Stimulated activated effector memory CD8-positive, alpha-beta T cell treated with anti-CD3 and anti-CD28 coated beads, Interleukin-12 subunit alpha, Interleukin-12 subunit beta, amount 100 ng/mL, for 72 hours (primary cell): ENCODE measurements around the gene DGKB.

Experiments used
- ATAC-seq: fragments of 150-1000 bp; cut with Tn5 transposase; 2 replicates; pipeline ENCODE4 v1.10.0; 2021
- DNase-seq, 2 donors: peaks; one replicate each; pipeline ENCODE4 v3.0.0; 2021 to 2022; ENCODE audit warnings: low spot score in 2 of 2
- H3K27ac Mint-ChIP-seq: one replicate; pipeline ENCODE4 v1.8.0; 2022; ENCODE audit warnings: mild to moderate bottlenecking, mixed read lengths
- H3K36me3 Mint-ChIP-seq: one replicate; pipeline ENCODE4 v1.8.0; 2022; ENCODE audit warnings: mild to moderate bottlenecking, mixed read lengths
- H3K4me1 Mint-ChIP-seq: one replicate; pipeline ENCODE4 v1.8.0; 2022; ENCODE audit warnings: mixed read lengths
- H3K4me3 Mint-ChIP-seq: one replicate; pipeline ENCODE4 v1.8.0; 2022; ENCODE audit warnings: mild to moderate bottlenecking, mixed read lengths
- H3K9me3 Mint-ChIP-seq: one replicate; pipeline ENCODE4 v1.8.0; 2022; ENCODE audit warnings: mixed read lengths

Gene DGKB

DNA sequence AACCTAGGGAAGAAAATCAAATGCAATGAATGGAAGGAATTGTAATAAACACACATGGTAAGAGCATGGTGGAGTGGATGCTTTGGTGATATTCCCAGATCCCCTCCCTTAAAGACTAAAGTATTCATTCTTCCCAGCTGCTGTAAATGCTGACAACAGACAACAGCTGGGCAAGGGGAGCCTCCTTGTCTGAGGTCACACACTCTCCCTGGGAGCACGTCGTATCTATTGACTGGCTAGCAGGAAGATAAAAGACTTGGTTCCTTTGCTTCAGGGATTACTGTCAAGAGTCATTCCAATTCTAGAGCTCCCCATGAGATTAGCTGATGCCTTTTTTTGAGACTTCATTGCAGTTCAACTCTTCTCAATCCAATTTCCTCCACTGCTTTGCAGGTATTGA, 469.6 kb downstream of the DGKB start:
- Mint-ChIP-seq H3K27ac (no peak overlapping the region), H3K36me3 (no peaks in the 10 kb centered on the region), H3K4me3 (no peak overlapping the region), H3K9me3 (peaks cover 2% of the 10 kb centered on the region), H3K4me1 (no peaks in the 10 kb centered on the region)
- DNase-seq = no peak
- no peak for ATAC-seq

DNA sequence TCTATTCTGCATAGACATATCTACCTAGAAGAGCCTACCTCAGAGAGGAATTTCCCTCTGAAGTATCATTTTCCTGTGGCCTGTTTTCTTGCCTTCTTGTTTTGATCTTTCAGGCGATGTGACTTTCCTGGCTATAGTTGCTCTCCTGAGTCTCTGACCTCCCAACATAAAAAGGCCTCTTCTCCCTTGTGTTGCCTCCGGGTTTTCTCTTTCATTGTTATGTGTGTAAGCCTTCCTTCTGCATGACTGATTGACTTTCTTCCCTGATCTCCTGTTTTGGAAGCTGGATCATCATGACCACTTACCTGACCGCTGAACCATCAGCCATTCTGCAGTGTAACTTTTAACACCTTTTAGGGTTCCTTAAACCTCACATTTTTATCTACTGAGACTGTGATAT, 471.6 kb downstream of the DGKB start:
- H3K36me3 Mint-ChIP-seq = no peaks in the 10 kb centered on the region
- H3K4me1 Mint-ChIP-seq = no peaks in the 10 kb centered on the region
- H3K27ac Mint-ChIP-seq = no peak overlapping the region
- H3K4me3 Mint-ChIP-seq = no peak overlapping the region
- no peak for DNase-seq
- ATAC-seq = no peak
- peaks cover 2% of the 10 kb centered on the region for H3K9me3 Mint-ChIP-seq

DNA sequence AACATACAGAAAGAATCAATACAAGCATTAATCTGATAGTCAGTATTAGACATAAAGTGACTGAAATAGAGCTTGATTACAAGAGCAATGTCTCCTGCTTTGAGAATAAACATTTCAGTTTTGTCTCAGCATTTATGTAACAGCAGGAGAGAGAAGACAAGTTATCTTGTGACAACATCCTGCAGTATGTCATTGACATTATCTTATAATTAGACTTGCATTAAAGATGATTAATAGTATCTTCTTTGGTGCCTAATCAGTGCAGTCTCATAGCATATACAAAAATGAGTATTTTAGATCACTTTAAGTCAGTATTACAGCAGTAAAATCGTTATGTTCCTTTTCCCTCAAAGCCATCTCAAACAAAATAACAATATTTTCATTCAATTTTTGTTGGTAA, 477.0 kb downstream of the DGKB start:
- no peak for ATAC-seq
- peaks cover 2% of the 10 kb centered on the region for H3K9me3 Mint-ChIP-seq
- no peaks in the 10 kb centered on the region for H3K36me3 Mint-ChIP-seq
- no peak overlapping the region for H3K27ac Mint-ChIP-seq
- no peaks in the 10 kb centered on the region for H3K4me1 Mint-ChIP-seq
- no peak overlapping the region for H3K4me3 Mint-ChIP-seq
- no peak for DNase-seq

DNA sequence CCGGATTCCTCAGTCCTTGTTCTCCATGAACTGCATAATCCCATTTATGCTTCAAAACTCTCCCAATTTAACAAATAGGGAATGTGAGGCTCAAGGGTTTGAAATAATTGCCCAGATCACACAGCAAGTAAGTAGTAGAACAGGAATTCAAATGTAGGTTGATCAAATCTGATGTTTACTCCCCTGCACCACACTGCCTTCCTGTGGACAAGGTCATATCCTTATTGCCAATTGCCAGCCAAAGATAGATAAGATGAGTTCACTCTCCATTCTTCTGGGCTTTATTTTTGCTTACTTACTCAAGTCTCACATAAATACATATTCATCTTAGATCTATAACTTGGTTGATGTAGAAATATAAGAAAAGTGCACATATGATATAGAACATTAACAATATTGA, 477.9 kb downstream of the DGKB start:
- no peaks in the 10 kb centered on the region for H3K4me1 Mint-ChIP-seq
- no peak overlapping the region for H3K4me3 Mint-ChIP-seq
- no peak overlapping the region for H3K27ac Mint-ChIP-seq
- ATAC-seq (no peak), DNase-seq (no peak)
- peaks cover 2% of the 10 kb centered on the region for H3K9me3 Mint-ChIP-seq
- H3K36me3 Mint-ChIP-seq = no peaks in the 10 kb centered on the region

DNA sequence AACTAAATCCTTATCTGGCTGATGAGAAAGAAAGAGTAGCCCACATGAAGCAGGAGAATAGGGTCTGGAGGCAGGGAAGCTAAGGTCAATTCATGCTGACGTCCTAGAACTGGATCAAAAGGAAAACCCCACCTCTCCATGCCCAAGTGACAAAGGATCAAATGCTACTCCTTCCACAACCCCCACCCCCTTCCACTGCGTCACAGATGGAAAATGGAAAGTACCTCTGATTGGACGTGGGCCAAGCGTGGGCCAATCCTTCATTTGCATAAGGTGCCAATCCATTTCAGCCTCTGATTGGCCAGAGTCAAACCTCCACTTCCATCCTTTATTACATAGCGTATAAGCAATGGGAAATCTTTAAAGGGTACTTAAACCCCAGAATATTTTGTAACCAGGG, 481.8 kb downstream of the DGKB start:
- Mint-ChIP-seq H3K27ac (no peak overlapping the region), H3K36me3 (no peaks in the 10 kb centered on the region), H3K4me1 (no peaks in the 10 kb centered on the region), H3K4me3 (no peak overlapping the region), H3K9me3 (no peaks in the 10 kb centered on the region)
- no peak for DNase-seq
- ATAC-seq = no peak

DNA sequence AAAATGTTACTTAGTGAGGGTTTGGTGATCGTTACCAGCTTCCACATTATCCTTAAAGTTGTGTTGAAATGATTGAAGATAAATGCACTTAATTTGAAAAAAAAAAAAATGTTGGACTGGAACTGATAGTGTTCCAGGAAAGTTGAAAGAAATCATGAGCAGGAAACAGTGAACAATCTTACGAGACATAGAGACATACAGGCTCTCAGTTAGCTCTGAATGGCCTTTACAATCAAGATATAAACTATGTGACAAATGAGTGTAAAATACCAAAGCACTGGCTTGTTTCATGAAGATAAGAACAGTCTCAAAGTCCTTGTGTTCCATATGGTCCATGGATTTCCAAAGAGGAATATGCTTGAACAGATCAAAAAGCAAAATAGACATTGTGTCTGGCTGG, 483.0 kb downstream of the DGKB start:
- no peak overlapping the region for H3K27ac Mint-ChIP-seq
- no peaks in the 10 kb centered on the region for H3K36me3 Mint-ChIP-seq
- H3K9me3 Mint-ChIP-seq = no peaks in the 10 kb centered on the region
- ATAC-seq = no peak
- no peaks in the 10 kb centered on the region for H3K4me1 Mint-ChIP-seq
- DNase-seq = no peak
- H3K4me3 Mint-ChIP-seq = no peak overlapping the region

DNA sequence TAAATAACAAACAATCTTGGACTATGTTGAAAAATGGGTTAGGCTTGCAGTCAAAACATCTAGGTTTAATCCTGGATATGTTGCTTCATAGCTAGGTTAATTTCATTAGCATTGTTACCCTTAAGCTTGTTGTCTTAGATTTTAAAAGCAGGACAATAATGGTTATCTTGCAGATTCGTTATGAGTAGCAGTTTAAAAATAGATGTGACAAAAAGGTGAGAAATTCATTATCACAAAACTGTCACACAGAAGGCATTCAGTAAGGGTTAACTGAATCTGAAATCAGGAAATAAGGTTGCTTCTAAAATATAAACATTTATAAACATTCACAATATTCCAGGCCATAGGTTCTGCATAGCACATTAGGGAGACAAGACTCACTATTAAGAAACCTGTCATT, 483.9 kb downstream of the DGKB start:
- Mint-ChIP-seq H3K9me3 (no peaks in the 10 kb centered on the region), H3K27ac (no peak overlapping the region), H3K36me3 (no peaks in the 10 kb centered on the region), H3K4me1 (no peaks in the 10 kb centered on the region), H3K4me3 (no peak overlapping the region)
- DNase-seq (no peak), ATAC-seq (no peak)

DNA sequence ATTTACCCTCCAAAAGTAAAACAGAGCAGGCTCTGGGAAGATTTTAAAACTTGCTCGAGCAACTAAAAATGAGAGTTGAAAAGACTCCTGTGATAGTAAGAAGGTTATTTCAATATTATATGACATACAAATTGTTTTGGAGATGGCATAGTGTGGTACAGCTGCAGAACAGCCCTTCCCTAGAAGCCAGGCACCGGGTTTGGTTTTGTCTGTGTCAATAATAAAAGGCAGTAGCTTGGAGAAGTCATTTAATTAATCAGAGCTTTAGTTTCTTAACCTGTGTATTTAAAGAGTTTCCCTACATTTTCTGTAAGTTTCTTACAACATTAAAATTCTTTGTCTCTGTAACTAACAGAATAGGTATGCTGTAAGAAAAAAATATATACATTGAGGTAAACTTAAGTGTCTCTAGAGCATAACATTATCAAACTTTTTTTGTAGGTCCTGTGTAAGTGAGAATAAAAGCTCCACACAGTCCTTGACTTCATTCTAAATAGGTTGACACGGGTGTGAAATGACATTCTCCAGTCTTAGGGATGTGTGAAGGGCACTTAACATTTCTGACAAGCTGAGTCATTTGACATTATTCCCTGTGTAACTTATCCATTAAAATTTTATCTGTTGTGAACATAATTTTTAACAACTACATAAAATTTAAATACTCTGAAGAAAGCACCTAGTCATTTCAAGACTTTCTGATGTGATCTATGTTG, 488.1 kb downstream of the DGKB start:
- H3K4me3 Mint-ChIP-seq = no peak overlapping the region
- no peaks in the 10 kb centered on the region for H3K9me3 Mint-ChIP-seq
- H3K36me3 Mint-ChIP-seq = no peaks in the 10 kb centered on the region
- H3K4me1 Mint-ChIP-seq = no peaks in the 10 kb centered on the region
- H3K27ac Mint-ChIP-seq = no peak overlapping the region
- ATAC-seq = no peak
- no peak for DNase-seq

DNA sequence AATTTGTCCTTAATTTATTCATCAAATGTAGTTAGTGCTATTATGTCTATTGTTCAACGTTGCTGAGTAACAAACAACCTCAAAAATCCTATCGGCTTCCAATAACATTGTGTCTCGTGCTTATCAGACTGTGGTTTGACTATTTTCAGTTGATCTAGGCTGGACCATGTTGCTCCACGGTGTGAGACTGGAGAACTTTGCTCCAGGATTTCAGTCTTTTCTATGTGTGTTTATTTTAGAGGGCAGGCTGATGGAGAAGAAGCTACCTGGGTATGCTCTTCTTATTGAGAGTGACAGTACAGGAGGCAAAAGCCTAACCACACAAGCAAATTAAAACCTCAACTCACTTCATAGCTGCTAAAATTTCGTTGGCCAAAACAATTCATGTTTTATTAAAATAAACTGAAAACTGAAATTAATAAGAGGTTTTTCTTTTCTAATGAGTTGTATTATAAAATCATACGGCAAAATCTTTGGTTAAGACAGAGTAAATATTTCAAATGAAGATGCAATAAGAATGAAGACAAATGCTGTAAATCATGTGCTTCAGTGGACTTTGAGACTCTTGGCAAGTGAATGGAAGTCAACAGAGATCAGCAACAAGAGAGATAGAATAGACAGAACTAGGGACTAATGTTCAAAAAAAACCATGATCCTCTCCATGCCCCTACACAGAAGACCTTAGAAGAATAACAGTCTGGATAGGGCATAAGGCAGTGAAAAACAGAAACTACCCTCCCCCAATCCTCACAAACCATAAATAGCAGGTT, 495.1 kb downstream of the DGKB start:
- no peaks in the 10 kb centered on the region for H3K36me3 Mint-ChIP-seq
- no peak overlapping the region for H3K4me3 Mint-ChIP-seq
- no peaks in the 10 kb centered on the region for H3K4me1 Mint-ChIP-seq
- ATAC-seq (no peak), DNase-seq (no peak)
- no peak overlapping the region for H3K27ac Mint-ChIP-seq
- H3K9me3 Mint-ChIP-seq = no peaks in the 10 kb centered on the region

DNA sequence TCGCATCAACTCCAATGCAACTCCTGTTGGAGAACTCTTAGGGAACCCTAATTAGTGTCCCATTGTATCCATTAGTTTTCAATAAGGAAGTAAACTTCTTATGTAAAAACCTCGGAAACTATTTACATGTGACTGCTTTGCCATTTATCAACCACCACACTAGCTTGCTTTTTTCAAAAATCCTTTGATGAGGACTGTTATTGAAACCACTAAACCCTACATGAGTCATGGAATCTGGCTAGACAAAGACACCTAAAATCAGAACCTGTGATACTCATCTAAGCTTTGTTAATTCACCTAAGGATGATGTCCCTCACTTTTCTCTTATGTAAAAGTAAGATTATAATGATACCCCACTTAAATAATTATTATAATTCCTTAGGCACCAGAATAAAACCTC, 499.0 kb downstream of the DGKB start:
- no peaks in the 10 kb centered on the region for H3K36me3 Mint-ChIP-seq
- no peaks in the 10 kb centered on the region for H3K9me3 Mint-ChIP-seq
- no peaks in the 10 kb centered on the region for H3K4me1 Mint-ChIP-seq
- no peak for DNase-seq
- H3K4me3 Mint-ChIP-seq = no peak overlapping the region
- peak; percentile 65 for ATAC-seq
- H3K27ac Mint-ChIP-seq = no peak overlapping the region

DNA sequence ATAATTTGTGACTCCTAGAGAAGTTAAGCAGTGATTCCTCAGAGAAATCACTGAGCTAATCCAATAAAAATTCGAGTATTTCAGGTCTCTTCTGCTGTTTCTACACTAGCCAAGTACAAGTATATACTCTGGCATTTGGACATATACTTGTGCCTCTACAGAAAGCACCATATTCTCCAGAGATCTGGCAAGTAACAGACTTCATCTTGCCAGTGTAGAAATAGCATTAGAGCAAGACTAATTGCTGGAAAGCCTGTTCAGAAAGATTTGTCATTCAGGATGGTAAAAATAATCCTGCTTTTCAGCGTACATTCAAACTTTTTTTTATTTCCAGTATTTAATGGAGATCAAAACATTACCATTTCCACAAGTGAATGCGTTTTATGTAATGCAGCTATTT, 502.3 kb downstream of the DGKB start:
- Mint-ChIP-seq H3K9me3 (no peaks in the 10 kb centered on the region), H3K27ac (no peak overlapping the region), H3K36me3 (no peaks in the 10 kb centered on the region), H3K4me3 (no peak overlapping the region), H3K4me1 (no peaks in the 10 kb centered on the region)
- DNase-seq (no peak), ATAC-seq (no peak)

DNA sequence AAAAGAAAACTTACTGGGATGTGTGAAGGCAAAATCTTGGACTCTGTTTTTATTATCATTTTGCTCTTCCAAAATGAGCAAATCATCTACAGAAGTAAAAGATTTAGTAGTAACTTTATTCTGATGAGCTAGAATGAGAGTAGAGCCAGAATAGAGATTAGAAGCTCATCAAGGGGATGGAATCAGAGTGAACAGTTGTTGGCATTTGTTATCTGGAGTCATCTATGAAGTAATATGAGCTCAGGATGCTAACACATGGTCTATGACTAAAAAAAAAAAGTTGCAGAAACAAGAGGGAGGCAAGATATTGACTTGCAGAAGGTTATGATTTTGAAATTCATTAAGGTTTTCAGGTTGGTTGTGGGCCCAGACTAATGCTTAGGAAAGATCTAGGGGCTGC, 504.0 kb downstream of the DGKB start:
- no peaks in the 10 kb centered on the region for H3K36me3 Mint-ChIP-seq

DNA sequence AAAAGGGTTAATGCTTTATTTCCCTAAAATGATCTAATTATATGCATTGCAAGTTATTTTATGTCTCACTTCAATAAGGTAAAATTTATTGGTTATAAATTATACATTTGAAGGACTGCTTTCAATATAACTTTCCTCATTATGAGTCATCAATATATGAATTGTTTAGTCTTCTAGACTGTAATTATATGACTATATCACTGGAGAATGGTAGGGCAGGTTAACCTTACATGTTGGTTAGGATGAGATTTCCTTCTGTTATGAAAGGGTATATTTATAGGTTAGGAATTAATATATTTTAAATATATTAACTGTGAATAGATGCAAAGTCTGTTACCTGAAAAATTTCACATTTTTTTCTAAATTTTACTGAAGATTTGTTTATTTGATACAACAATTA, 506.7 kb downstream of the DGKB start:
- no peaks in the 10 kb centered on the region for H3K4me1 Mint-ChIP-seq
- no peaks in the 10 kb centered on the region for H3K9me3 Mint-ChIP-seq
- ATAC-seq = no peak
- DNase-seq = no peak
- no peak overlapping the region for H3K27ac Mint-ChIP-seq
- H3K4me3 Mint-ChIP-seq = no peak overlapping the region
- no peaks in the 10 kb centered on the region for H3K36me3 Mint-ChIP-seq

More for the DNA sequence above, 504.0 kb downstream of the DGKB start:
- DNase-seq (no peak), ATAC-seq (no peak)
- Mint-ChIP-seq H3K4me1 (no peaks in the 10 kb centered on the region), H3K4me3 (no peak overlapping the region), H3K9me3 (no peaks in the 10 kb centered on the region), H3K27ac (no peak overlapping the region)

DNA sequence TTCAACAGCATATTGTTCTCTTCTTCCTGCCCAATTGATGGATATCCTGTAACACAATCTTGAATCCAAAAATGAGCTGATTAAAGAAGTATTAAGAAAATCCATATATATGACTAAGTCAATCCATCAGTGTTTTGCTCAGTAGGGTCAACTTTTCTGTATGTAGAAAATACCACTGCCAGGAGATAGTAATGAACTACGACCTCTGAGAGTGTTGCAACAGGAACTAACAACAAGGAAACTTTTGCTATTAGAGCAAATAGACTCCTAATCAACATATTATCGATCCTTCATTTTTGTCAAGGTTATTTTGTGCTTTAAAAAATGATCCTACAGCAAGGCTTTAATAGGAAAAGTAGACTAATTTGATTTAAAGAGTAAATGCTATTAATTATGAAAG, 507.8 kb downstream of the DGKB start:
- H3K4me3 Mint-ChIP-seq = no peak overlapping the region
- ATAC-seq (no peak), DNase-seq (no peak)
- H3K27ac Mint-ChIP-seq = no peak overlapping the region
- no peaks in the 10 kb centered on the region for H3K9me3 Mint-ChIP-seq
- no peaks in the 10 kb centered on the region for H3K36me3 Mint-ChIP-seq
- no peaks in the 10 kb centered on the region for H3K4me1 Mint-ChIP-seq

DNA sequence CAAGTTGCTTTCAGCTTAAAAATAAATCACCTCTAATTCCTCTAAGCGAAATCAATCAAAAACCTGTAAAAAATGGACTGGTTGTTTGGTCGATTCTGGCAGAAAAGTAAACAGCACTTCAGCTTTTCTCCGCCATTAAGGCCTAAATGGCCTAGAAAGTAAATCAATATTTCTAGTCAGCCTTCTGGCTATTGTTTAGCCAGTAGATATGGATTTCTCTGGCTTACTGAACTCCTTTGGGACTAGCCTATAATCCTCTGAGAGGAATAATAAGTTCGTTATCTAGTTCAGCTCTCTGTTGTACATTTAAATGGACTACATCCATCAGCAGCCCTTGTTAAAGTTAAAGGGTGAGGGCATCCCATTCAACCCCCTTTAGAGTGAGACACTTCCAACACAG, 513.0 kb downstream of the DGKB start:
- H3K4me3 Mint-ChIP-seq = no peak overlapping the region
- no peak for DNase-seq
- no peak overlapping the region for H3K27ac Mint-ChIP-seq
- H3K9me3 Mint-ChIP-seq = no peaks in the 10 kb centered on the region
- H3K36me3 Mint-ChIP-seq = no peaks in the 10 kb centered on the region
- H3K4me1 Mint-ChIP-seq = no peaks in the 10 kb centered on the region
- no peak for ATAC-seq

DNA sequence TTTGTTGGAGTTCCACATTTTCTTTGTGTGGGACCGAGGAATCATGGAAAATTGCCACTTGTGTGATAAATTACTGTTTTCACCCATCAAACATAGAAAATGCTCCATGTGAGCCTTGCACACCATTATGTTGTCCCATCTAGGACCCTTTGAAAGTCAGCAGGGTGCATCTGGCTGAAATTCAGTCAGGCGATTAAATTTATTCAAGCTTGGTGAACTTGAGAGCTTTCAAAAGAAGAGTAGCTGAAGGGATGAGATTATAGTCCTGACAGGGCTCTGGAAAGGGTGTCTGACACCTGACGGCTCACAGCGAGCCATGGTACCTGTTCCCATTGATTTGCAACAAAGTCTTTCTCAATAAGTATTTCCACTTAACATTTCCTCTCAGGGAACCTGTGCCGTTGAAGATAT, 513.4 kb downstream of the DGKB start:
- Mint-ChIP-seq H3K36me3 (no peaks in the 10 kb centered on the region), H3K9me3 (no peaks in the 10 kb centered on the region), H3K4me3 (no peak overlapping the region), H3K4me1 (no peaks in the 10 kb centered on the region), H3K27ac (no peak overlapping the region)
- DNase-seq (no peak), ATAC-seq (no peak)
